ENCODE data around the gene C2orf68. TPM values are rescaled to one million over a fixed set of nuclear protein-coding genes. Genes with fewer than 3 reads are reported as not detected.
A peak's percentile ranks its signal among the peaks of the same experiment; 100 is the strongest.

Gene C2orf68
- total and polyA plus RNA-seq, 2 donors (not counting 1 experiment from before 2014, with no cell fraction given), result 15.4 to 26.1 TPM

DNA sequence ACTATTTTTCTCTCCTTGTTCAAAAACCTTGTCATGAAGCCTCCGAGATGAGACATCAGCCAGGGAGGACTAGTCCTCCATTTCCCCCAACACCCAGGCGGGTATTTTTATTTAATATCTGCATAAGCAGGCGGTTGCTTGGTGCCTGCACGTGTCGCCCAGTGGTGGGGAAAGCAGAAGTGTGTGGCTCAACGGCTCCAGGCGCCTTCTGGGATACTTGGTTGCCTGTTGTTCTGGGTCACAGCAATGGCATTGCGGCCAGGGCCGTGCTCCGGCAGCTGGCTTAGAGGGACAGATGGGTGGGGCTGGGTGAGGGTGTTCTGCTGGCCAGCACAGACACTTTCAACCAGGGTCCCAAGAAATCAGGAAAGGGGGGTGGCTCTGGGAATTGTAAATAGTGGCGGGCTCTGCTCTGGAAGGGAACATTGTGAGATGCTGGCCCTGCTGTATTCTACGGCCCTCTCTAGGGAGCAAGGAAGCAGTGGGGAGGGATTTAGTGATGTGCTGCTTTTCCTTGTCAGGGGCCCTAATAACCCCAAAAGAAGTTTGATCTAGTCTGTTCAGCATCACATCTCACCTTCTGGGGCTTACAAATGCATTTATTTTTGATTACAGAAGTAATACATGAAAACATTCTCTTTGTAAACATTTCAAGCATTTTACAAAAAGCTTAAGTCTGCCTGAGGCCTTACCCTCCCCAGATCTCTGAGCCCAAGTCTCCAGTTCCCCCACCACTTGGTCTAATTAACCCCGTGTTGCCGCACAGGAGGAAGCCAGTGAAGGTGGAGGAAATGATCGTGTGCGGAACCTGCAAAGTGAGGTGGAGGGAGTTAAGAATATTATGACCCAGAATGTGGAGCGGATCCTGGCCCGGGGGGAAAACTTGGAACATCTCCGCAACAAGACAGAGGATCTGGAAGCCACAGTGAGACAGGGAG lies 33.4 kb downstream of the C2orf68 start:
- TF ChIP-seq, protein P1, sequence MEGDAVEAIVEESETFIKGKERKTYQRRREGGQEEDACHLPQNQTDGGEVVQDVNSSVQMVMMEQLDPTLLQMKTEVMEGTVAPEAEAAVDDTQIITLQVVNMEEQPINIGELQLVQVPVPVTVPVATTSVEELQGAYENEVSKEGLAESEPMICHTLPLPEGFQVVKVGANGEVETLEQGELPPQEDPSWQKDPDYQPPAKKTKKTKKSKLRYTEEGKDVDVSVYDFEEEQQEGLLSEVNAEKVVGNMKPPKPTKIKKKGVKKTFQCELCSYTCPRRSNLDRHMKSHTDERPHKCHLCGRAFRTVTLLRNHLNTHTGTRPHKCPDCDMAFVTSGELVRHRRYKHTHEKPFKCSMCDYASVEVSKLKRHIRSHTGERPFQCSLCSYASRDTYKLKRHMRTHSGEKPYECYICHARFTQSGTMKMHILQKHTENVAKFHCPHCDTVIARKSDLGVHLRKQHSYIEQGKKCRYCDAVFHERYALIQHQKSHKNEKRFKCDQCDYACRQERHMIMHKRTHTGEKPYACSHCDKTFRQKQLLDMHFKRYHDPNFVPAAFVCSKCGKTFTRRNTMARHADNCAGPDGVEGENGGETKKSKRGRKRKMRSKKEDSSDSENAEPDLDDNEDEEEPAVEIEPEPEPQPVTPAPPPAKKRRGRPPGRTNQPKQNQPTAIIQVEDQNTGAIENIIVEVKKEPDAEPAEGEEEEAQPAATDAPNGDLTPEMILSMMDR (conservative IDR thresholded peaks at IDR 0.05 in 1 of 2, IDR thresholded peaks at IDR 0.05 in 1 of 2; ENCODE audit: low read depth in 1 of 2, low read length in 2 of 2), result no peak
- TF ChIP-seq EZH2 (IDR thresholded peaks at IDR 0.05; ENCODE audit: low read length, missing control alignments), result no peak
- Histone ChIP-seq H3K36me3 (ENCODE audit: control insufficient read depth, insufficient read depth, low read length) (no peaks in the 10 kb centered on the region), H2AFZ (ENCODE audit: low read length) (peak overlapping the region; percentile 76), H3K27ac (ENCODE audit: insufficient read depth, low read length) (peak overlapping the region; percentile 71), H3K4me1 (ENCODE audit: control insufficient read depth, extremely low read depth, insufficient read depth, low read length) (peaks cover 20% of the 10 kb centered on the region), H3K9me3 (ENCODE audit: control insufficient read depth, insufficient read depth, low read depth, low read length) (no peaks in the 10 kb centered on the region), H3K27me3 (ENCODE audit: control insufficient read depth, insufficient read depth, low read length) (no peaks in the 10 kb centered on the region), H3K4me2 (ENCODE audit: extremely low read depth, insufficient read depth, low read length) (peak overlapping the region; percentile 70), H4K20me1 (ENCODE audit: control insufficient read depth, extremely low read depth, insufficient read depth, low read length) (no peaks in the 10 kb centered on the region), H3K4me3 (replicated peaks in 1 of 4; ENCODE audit: control extremely low read depth in 1 of 4, insufficient read depth in 1 of 4, low read depth in 3 of 4, low read length in 4 of 4) (peak overlapping the region in 1 of 4 experiments; percentile 3), H3K79me2 (ENCODE audit: control insufficient read depth, insufficient read depth, low read length) (no peaks in the 10 kb centered on the region), H3K9ac (ENCODE audit: insufficient read depth, low read length) (no peak overlapping the region)
- no peak for DNase-seq (ENCODE audit: low read depth in 2 of 2)

DNA sequence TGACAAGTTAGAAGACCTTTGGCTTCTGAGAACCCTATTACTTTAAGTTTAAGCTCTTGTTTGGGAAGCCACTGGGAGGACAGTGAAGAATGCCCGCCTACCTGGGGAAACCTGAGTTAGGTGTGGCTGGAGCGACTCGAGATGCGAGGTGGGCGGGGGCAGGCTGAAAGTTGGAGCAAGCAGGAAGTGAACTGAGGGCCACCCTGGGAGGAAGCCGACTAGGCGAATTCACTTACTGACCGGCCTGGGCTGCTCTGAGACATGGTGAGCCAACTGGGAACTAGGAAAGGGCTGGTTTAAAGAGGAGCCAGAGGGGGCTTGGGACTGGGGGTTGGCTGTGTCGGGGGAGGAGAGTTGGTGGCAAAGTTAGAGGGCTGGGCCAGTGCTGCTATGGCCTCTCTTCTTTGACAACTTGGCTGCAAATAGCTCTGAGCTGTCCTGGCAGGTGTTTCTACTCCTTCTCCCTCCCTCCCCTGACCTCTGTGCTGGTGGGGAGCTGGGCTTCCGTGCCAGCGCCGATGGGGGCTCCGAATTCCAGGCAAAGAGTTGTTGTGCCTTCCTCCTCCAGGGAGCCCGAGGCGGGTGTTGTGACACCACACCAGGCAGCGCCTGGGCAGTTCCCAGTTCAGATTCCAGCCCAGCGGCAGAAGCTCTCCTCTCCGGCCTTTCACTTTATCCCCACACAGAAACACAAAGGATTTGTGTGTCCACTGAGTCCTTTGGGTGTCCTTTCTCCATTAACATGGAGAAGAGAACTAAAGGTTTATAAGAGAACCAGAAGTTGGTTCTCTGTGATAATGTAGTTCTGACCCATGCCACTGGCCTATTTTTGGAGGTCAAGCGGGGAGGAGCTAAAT lies 34.3 kb downstream of the C2orf68 start, which contains the start of gene VAMP8:
Gene VAMP8, plus strand, starts transcription at position 201 of the 857 bp plus-strand sequence. Its CDS starts 61 bp downstream, at position 262.
- H3K36me3 ChIP-seq (ENCODE audit: control insufficient read depth, insufficient read depth, low read length), result no peaks in the 10 kb centered on the region
- H3K9ac ChIP-seq (ENCODE audit: insufficient read depth, low read length), result peak within 1 kb of the TSS; percentile 21
- H3K4me3 ChIP-seq (replicated peaks in 1 of 4; ENCODE audit: control extremely low read depth in 1 of 4, insufficient read depth in 1 of 4, low read depth in 3 of 4, low read length in 4 of 4), result peak within 1 kb of the TSS in 1 of 4 experiments; percentile 27
- H3K4me2 ChIP-seq (ENCODE audit: extremely low read depth, insufficient read depth, low read length), result peak within 1 kb of the TSS; percentile 61
- no peak for TF ChIP-seq EZH2 (IDR thresholded peaks at IDR 0.05; ENCODE audit: low read length, missing control alignments)
- TF ChIP-seq, protein P1 (conservative IDR thresholded peaks at IDR 0.05 in 1 of 2, IDR thresholded peaks at IDR 0.05 in 1 of 2; ENCODE audit: low read depth in 1 of 2, low read length in 2 of 2), result no peak
- H3K79me2 ChIP-seq (ENCODE audit: control insufficient read depth, insufficient read depth, low read length), result no peaks in the 10 kb centered on the region
- peaks cover 20% of the 10 kb centered on the region for H3K4me1 ChIP-seq (ENCODE audit: control insufficient read depth, extremely low read depth, insufficient read depth, low read length)
- no peaks in the 10 kb centered on the region for H4K20me1 ChIP-seq (ENCODE audit: control insufficient read depth, extremely low read depth, insufficient read depth, low read length)
- H3K9me3 ChIP-seq (ENCODE audit: control insufficient read depth, insufficient read depth, low read depth, low read length), result no peaks in the 10 kb centered on the region
- DNase-seq (ENCODE audit: low read depth in 2 of 2), result no peak
- H2AFZ ChIP-seq (ENCODE audit: low read length), result peak within 1 kb of the TSS; percentile 76
- H3K27ac ChIP-seq (ENCODE audit: insufficient read depth, low read length), result peak within 1 kb of the TSS; percentile 71
- no peaks in the 10 kb centered on the region for H3K27me3 ChIP-seq (ENCODE audit: control insufficient read depth, insufficient read depth, low read length)

DNA sequence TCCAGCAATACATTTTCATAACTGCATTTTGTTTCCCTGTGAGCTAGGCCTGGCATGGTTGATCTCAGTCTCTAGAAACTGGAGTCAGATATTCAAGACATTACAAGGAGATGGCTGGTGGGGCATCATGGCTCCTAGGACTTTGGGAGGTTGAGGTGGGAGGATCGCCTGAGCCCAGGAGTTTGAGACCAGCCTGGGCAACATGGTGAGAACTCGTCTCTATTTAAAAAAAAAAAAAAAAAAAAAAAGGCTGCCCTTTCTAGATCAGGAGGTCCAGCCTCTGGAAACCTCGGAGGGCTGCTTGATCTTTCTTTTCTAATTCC lies 34.8 kb downstream of the C2orf68 start:
- no peaks in the 10 kb centered on the region for H3K36me3 ChIP-seq (ENCODE audit: control insufficient read depth, insufficient read depth, low read length)
- no peak overlapping the region for H3K9ac ChIP-seq (ENCODE audit: insufficient read depth, low read length)
- peaks cover 20% of the 10 kb centered on the region for H3K4me1 ChIP-seq (ENCODE audit: control insufficient read depth, extremely low read depth, insufficient read depth, low read length)
- H3K4me3 ChIP-seq (replicated peaks in 1 of 4; ENCODE audit: control extremely low read depth in 1 of 4, insufficient read depth in 1 of 4, low read depth in 3 of 4, low read length in 4 of 4), result no peak overlapping the region
- no peaks in the 10 kb centered on the region for H3K27me3 ChIP-seq (ENCODE audit: control insufficient read depth, insufficient read depth, low read length)
- no peak for DNase-seq (ENCODE audit: low read depth in 2 of 2)
- no peaks in the 10 kb centered on the region for H3K9me3 ChIP-seq (ENCODE audit: control insufficient read depth, insufficient read depth, low read depth, low read length)
- H3K27ac ChIP-seq (ENCODE audit: insufficient read depth, low read length), result no peak overlapping the region
- no peaks in the 10 kb centered on the region for H3K79me2 ChIP-seq (ENCODE audit: control insufficient read depth, insufficient read depth, low read length)
- no peaks in the 10 kb centered on the region for H4K20me1 ChIP-seq (ENCODE audit: control insufficient read depth, extremely low read depth, insufficient read depth, low read length)
- no peak for TF ChIP-seq EZH2 (IDR thresholded peaks at IDR 0.05; ENCODE audit: low read length, missing control alignments)
- TF ChIP-seq, protein P1 (conservative IDR thresholded peaks at IDR 0.05 in 1 of 2, IDR thresholded peaks at IDR 0.05 in 1 of 2; ENCODE audit: low read depth in 1 of 2, low read length in 2 of 2), result no peak
- H2AFZ ChIP-seq (ENCODE audit: low read length), result no peak overlapping the region
- no peak overlapping the region for H3K4me2 ChIP-seq (ENCODE audit: extremely low read depth, insufficient read depth, low read length)
